Heart right ventricle (tissue), 16 donors: ENCODE results near the gene KIAA1614. TPM values are rescaled to one million over a fixed set of nuclear protein-coding genes. Genes with fewer than 3 reads are reported as not detected.

Experiments used
- ATAC-seq, 8 donors: fragments of 200-7000 bp; cut with Tn5 transposase; one replicate each; pipeline ENCODE4 v1.9.1; 2020; ENCODE audit warnings: mild to moderate bottlenecking in 8 of 8, moderate library complexity in 8 of 8, moderate number of reproducible peaks in 1 of 8
- DNase-seq, 2 donors: peaks; one replicate each; pipeline ENCODE4 v3.0.0-alpha.2; 2020
- H3K27ac ChIP-seq, 10 donors: fragments of 200-600 bp; sonication (generic) in 2 of 10; one replicate each; pipeline versions ENCODE4 v1.5.0 to v1.8.0; 2020 to 2022; ENCODE audit warnings: mild to moderate bottlenecking in 3 of 10
- H3K27me3 ChIP-seq, 7 donors: fragments of 200-600 bp; one replicate each; pipeline ENCODE4 v1.8.0; 2021 to 2022; ENCODE audit warnings: mild to moderate bottlenecking in 2 of 7
- H3K36me3 ChIP-seq, 9 donors: fragments of 200-600 bp; sonication (generic) in 1 of 9; one replicate each; pipeline versions ENCODE4 v1.5.0 to v1.8.0; 2020 to 2022; ENCODE audit warnings: mild to moderate bottlenecking in 2 of 9
- H3K4me1 ChIP-seq, 9 donors: fragments of 200-600 bp; sonication (generic) in 1 of 9; one replicate each; pipeline versions ENCODE4 v1.5.0 to v1.8.0; 2020 to 2022; ENCODE audit warnings: mild to moderate bottlenecking in 4 of 9
- H3K4me3 ChIP-seq, 10 donors: fragments of 200-600 bp; sonication (generic) in 2 of 10; one replicate each; pipeline versions ENCODE4 v1.5.0 to v1.8.0; 2020 to 2022; ENCODE audit warnings: mild to moderate bottlenecking in 7 of 10, moderate library complexity in 2 of 10
- H3K9me3 ChIP-seq, 11 donors: fragments of 200-600 bp in 10 of 11; sonication (generic) in 2 of 11; one replicate each; pipeline versions ENCODE4 v1.5.0 to v1.8.0; 2013 to 2022; ENCODE audit warnings: mild to moderate bottlenecking in 2 of 11, control low read depth in 1 of 11, moderate library complexity in 1 of 11
- WGBS, 2 donors: extraction: QIAGEN DNeasy Blood & Tissue Kit; methylation state at CpG; one replicate each; pipeline ENCODE4 v1.1.7; 2013; ENCODE audit warnings: inconsistent platforms in 1 of 2; 5-methylcytosine and 5-hydroxymethylcytosine counted together
- intact Hi-C, 10 donors: fragments of 100-400 bp; cut with DNase I; formaldehyde crosslinking; loops; one replicate each; pipeline versions ENCODE4 v1.11.1 to v1.14.2; 2022
- polyA plus RNA-seq, 2 donors: library from polyadenylated mRNA; stranded (reverse); fragments of 200-250 nt; gene quantifications; one replicate each; pipeline ENCODE4 v1.2.3, GENCODE V29; 2013
- total RNA-seq, 10 donors: library from RNA; stranded (reverse); fragmentation: NEBNext Ultra II Directional in 3 of 10; extraction: Animal tissue kit (Norgen Biotek cat#: 25700) in 3 of 10; gene quantifications; one replicate each; pipeline versions ENCODE4 v1.2.1 to v1.2.4, GENCODE V29; 2021 to 2023
- TF ChIP-seq, protein P1 (sequence below), 9 donors: fragments of 200-600 bp; sonication (generic) in 2 of 9; IDR thresholded peaks; one replicate each; pipeline versions ENCODE4 v1.5.0 to v1.8.0; 2021 to 2022; ENCODE audit warnings: antibody characterized with exemption in 9 of 9, mild to moderate bottlenecking in 5 of 9, moderate library complexity in 1 of 9
- donor health status: Arrhythmogenic right ventricular cardiomyopathy.
- donor health status: ischemic (EF 13 %, LVEDD 7.1; RV severe dilation, severe dysfunction).
- donor health status: healthy with polysubstance abuse.
- donor health status: DM: no; HTN: yes; CAD: no.
- donor health status: DM: no; HTN: no; CAD: no.
- donor health status: ischemic (EF 25% LVEDD 6.9; RV normal size, moderate dysfunction).
- donor health status: ischemic (EF 25% LVEDD 5.7; RV mildly dilated, moderate dysfunction).
- donor health status: healthy.
- donor health status: DM: yes; HTN: yes; CAD: no.
- donor health status: Ischemic cardiomyopathy.
- donor health status: ischemic (EF 35%, LVEDD 5.7; RV mildly dilated, moderate dysfunction).
- donor health status: nonischemic (EF 11% LVEDD 7.7; RV severe dilation, severe dysfunction).
- donor health status: DM: yes; HTN: yes; CAD: no.
- donor health status: PGD.
- donor health status: ischemic (EF 29% LVEDD 5.4; RV normal size, mild dysfunction).
- donor health status: nonischemic (EF 23%, LVEDD 6.1; RV moderate dilation, normal function).

Gene KIAA1614
- total and polyA plus RNA-seq, 12 donors, result 4.7 to 13.6 (median 6.4) TPM

DNA sequence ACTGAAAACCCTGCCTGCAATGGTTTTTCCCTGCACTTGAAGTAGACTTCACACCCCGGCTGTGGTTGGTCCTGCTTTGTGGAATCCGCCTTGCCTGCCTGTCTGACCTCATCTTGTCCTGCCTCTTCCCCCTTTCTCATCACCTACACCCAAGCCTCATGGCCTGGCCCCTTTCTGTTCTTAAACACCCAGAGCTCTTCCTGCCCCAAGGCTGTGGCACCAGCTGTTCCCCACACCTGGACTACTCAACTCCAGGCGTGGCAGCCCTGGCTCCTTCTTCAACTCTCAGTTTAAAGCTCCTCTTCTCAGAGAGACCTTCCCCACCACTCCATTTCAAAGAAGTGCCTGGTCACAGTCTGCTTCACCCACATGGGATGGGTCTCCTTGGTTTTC lies 27.0 kb downstream of the KIAA1614 start:
- intact Hi-C loops, result no loop called here
- peaks cover 0 to 82% (median 10%) of the 10 kb centered on the region in 9 donors for H3K36me3 ChIP-seq
- no peak overlapping the region for H3K4me3 ChIP-seq
- H3K27me3 ChIP-seq, result no peaks in the 10 kb centered on the region
- no peaks in the 10 kb centered on the region for H3K9me3 ChIP-seq
- no peaks in the 10 kb centered on the region for H3K4me1 ChIP-seq
- TF ChIP-seq, protein P1, sequence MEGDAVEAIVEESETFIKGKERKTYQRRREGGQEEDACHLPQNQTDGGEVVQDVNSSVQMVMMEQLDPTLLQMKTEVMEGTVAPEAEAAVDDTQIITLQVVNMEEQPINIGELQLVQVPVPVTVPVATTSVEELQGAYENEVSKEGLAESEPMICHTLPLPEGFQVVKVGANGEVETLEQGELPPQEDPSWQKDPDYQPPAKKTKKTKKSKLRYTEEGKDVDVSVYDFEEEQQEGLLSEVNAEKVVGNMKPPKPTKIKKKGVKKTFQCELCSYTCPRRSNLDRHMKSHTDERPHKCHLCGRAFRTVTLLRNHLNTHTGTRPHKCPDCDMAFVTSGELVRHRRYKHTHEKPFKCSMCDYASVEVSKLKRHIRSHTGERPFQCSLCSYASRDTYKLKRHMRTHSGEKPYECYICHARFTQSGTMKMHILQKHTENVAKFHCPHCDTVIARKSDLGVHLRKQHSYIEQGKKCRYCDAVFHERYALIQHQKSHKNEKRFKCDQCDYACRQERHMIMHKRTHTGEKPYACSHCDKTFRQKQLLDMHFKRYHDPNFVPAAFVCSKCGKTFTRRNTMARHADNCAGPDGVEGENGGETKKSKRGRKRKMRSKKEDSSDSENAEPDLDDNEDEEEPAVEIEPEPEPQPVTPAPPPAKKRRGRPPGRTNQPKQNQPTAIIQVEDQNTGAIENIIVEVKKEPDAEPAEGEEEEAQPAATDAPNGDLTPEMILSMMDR (IDR thresholded peaks at IDR 0.05), result no peak
- 90 to 96% methylated on average over 3 of the region's 3 CpGs for WGBS, 2 donors
- DNase-seq (no peak), ATAC-seq (no peak)
- no peak overlapping the region for H3K27ac ChIP-seq

DNA sequence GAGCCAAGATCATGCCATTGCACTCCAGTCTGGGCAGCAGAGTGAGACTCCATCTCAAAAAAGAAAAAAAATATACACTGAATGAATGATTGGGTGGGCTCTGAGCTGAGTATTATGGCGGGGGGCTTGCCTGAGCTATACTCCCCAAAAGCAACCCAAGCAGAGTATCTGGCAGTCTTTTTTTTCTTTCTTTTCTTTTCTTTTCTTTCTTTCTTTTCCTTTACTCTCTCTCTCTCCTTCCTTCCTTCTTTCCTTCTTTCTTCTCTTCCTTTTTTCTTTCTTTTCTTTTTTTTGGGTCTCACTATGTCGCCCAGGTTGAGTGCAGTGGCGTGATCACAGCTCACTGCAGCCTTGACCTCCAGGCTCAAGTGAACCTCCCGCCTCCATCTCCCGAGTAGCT lies 27.7 kb downstream of the KIAA1614 start:
- ATAC-seq (no peak), DNase-seq (no peak)
- Histone ChIP-seq H3K36me3 (peaks cover 0 to 82% (median 9%) of the 10 kb centered on the region in 9 donors), H3K27me3 (no peaks in the 10 kb centered on the region), H3K4me3 (no peak overlapping the region), H3K9me3 (no peaks in the 10 kb centered on the region), H3K27ac (no peak overlapping the region), H3K4me1 (no peaks in the 10 kb centered on the region)
- intact Hi-C loops, result no loop called here
- 94 to 96% methylated on average over 5 of the region's 5 CpGs for WGBS, 2 donors
- TF ChIP-seq, protein P1 (IDR thresholded peaks at IDR 0.05), result no peak

DNA sequence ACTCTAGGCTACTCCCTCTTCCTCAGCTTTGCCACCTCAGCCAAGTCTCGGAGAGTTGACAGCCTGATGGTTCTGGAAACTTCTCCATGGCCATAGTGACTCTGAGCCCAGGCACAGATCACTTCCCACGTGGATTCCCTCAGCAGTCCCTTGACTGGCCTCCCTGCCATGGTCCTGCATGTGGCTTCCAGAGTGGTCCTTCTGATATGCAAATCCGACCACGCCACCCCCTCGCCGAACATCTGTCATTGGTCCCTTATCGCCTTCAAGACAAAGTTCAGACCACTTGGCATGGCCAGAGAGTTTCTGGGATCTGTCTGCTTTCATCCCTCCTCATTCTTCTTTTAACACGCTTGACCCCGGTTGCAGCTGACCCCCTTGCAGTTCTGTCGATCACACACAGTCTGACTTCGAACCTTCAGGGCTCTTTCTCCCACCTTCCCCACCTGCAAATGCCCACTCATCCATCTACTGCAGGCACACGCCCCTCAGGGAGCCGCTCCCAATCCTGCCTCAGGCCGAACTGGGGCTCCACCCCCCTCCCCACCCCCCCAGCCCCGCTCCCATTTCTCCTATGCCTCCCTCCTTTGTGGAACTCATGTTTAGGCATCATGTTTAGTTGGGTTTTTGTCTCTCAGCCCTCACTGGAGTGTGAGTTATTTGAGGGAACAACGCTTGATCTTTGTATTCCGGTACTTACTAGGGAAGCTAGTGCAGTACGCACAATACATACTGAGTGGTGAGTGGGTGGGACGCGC lies 29.0 kb downstream of the KIAA1614 start:
- DNase-seq, result no peak
- 72 to 73% methylated on average over 20 of the region's 20 CpGs for WGBS, 2 donors
- Histone ChIP-seq H3K27ac (no peak overlapping the region), H3K4me1 (no peaks in the 10 kb centered on the region), H3K27me3 (no peaks in the 10 kb centered on the region), H3K36me3 (peaks cover 0 to 82% (median 4%) of the 10 kb centered on the region in 9 donors), H3K9me3 (peaks cover 0 to 10% (median 0%) of the 10 kb centered on the region in 11 donors), H3K4me3 (no peak overlapping the region)
- ATAC-seq, result peak in 1 of 8 donors; percentile 5
- TF ChIP-seq, protein P1 (IDR thresholded peaks at IDR 0.05), result no peak
- intact Hi-C loops, result no loop called here

DNA sequence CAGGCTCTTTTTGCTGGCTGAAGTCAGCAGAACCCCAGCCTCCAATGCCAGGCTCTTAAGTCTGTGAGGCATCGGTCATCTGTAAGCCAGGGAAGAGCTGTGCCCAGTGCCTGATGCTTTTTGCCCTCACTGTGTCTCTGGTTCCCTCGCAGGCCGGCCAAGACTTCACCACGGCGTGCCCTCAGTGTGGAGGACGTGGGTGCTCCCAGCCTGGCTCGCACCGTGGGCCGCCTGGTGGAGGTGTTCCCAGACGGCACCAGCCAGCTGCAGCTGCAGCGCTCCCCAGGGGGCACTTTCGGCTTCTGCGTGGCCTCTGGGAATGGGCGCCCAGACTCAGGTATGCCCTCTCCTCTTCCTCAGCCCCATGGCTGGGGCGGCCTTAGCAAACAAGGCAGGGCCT lies 32.5 kb downstream of the KIAA1614 start:
- WGBS, 2 donors, result 95 to 97% methylated on average over 15 of the region's 15 CpGs
- TF ChIP-seq, protein P1 (IDR thresholded peaks at IDR 0.05), result no peak
- no peaks in the 10 kb centered on the region for H3K27me3 ChIP-seq
- intact Hi-C loops, result no loop called here
- peaks cover 0 to 15% (median 0%) of the 10 kb centered on the region in 11 donors for H3K9me3 ChIP-seq
- DNase-seq (no peak), ATAC-seq (no peak)
- H3K36me3 ChIP-seq, result peaks cover 0 to 82% (median 4%) of the 10 kb centered on the region in 9 donors
- H3K4me3 ChIP-seq, result no peak overlapping the region
- no peak overlapping the region for H3K27ac ChIP-seq
- H3K4me1 ChIP-seq, result no peaks in the 10 kb centered on the region
